Breast epithelium (tissue), 4 donors: ENCODE data around the gene FNDC3B. TPM values are rescaled to one million over a fixed set of nuclear protein-coding genes. Genes with fewer than 3 reads are reported as not detected.

Experiments
- DNase-seq, 2 donors: peaks; one replicate each; pipeline ENCODE4 v3.0.0-alpha.2; 2019; ENCODE audit warnings: low spot score in 2 of 2
- H3K27ac ChIP-seq, 2 donors: fragments of 200-600 bp; sonication (generic) in 1 of 2; one replicate each; pipeline ENCODE4 v1.5.1; 2016 to 2019; ENCODE audit warnings: mild to moderate bottlenecking in 1 of 2
- H3K27me3 ChIP-seq, 2 donors: fragments of 200-600 bp; sonication (generic) in 1 of 2; one replicate each; pipeline versions ENCODE4 v1.5.1 to v1.6.0; 2017 to 2019; ENCODE audit warnings: control low read depth in 1 of 2, mild to moderate bottlenecking in 1 of 2
- H3K36me3 ChIP-seq: fragments of 200-600 bp; one replicate; pipeline ENCODE4 v1.5.1; 2019
- H3K4me1 ChIP-seq, 2 donors: fragments of 200-600 bp; sonication (generic); one replicate each; pipeline ENCODE4 v1.5.1; 2016 to 2019; ENCODE audit warnings: control low read depth in 1 of 2
- H3K4me3 ChIP-seq, 3 donors: fragments of 200-600 bp; sonication (generic); 1 replicate in 2 of 3; 2 replicates in 1 of 3; pipeline ENCODE4 v1.5.1; 2016 to 2019; ENCODE audit warnings: mild to moderate bottlenecking in 3 of 3, moderate library complexity in 2 of 3
- H3K9me3 ChIP-seq, 2 donors: fragments of 200-600 bp; sonication (generic) in 1 of 2; one replicate each; pipeline ENCODE4 v1.5.1; 2016 to 2019; ENCODE audit warnings: control low read depth in 1 of 2
- POLR2A ChIP-seq: fragments of 450-650 bp; IDR thresholded peaks from one replicate; pipeline ENCODE4 v1.6.1; 2016; ENCODE audit warnings: antibody characterized with exemption, mild to moderate bottlenecking, moderate library complexity
- POLR2AphosphoS5 ChIP-seq, 3 donors: sonication (generic); formaldehyde crosslinking; IDR thresholded peaks; one replicate each; pipeline ENCODE4 v1.6.1; 2017; ENCODE audit warnings: antibody characterized with exemption in 3 of 3
- intact Hi-C: fragments of 100-400 bp; cut with DNase I; formaldehyde crosslinking; loops from one replicate; pipeline ENCODE4 v1.15.1; 2023; ENCODE audit warnings: low total_unique reads
- total RNA-seq, 3 donors: library from RNA; depleted of rRNA; stranded (reverse); fragments of >200 nt; gene quantifications; one replicate each; pipeline ENCODE4 v1.1.0, GENCODE V29; 2016
- TF ChIP-seq, protein P1 (sequence below), 3 donors: fragments of 450-650 bp; IDR thresholded peaks; one replicate each; pipeline ENCODE4 v1.5.1; 2016 to 2017; ENCODE audit warnings: antibody characterized with exemption in 3 of 3, mild to moderate bottlenecking in 3 of 3, moderate library complexity in 3 of 3

FNDC3B gene
- total RNA-seq, 3 donors from 2014 or later = 131 to 172 (median 149) TPM

DNA sequence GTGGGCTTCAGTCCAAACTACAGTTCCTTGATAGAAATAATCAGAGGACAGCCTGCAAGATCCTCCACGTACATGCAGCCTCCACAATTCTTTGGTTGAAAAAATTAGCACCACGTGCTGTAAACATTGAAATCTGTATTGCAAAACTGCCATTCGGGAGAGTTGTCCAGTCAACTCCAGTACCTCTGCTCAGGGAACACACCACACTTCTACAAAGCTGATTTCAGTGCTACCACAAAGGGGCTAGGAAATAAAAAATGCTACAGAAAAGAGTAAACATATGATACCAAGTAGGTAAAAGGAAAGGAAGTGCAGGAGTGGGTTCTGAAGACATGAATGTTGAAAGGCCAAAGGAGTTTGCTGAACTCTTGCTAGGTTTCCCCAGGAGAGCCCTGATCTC, 368.5 kb downstream of the FNDC3B start:
- intact Hi-C loops = no loop called here
- no peaks in the 10 kb centered on the region for H3K4me1 ChIP-seq
- H3K4me3 ChIP-seq = no peak overlapping the region
- no peaks in the 10 kb centered on the region for H3K9me3 ChIP-seq
- H3K27ac ChIP-seq = no peak overlapping the region
- DNase-seq = no peak
- H3K36me3 ChIP-seq = no peaks in the 10 kb centered on the region
- TF ChIP-seq POLR2AphosphoS5 (IDR thresholded peaks at IDR 0.05) = no peak
- TF ChIP-seq, protein P1, sequence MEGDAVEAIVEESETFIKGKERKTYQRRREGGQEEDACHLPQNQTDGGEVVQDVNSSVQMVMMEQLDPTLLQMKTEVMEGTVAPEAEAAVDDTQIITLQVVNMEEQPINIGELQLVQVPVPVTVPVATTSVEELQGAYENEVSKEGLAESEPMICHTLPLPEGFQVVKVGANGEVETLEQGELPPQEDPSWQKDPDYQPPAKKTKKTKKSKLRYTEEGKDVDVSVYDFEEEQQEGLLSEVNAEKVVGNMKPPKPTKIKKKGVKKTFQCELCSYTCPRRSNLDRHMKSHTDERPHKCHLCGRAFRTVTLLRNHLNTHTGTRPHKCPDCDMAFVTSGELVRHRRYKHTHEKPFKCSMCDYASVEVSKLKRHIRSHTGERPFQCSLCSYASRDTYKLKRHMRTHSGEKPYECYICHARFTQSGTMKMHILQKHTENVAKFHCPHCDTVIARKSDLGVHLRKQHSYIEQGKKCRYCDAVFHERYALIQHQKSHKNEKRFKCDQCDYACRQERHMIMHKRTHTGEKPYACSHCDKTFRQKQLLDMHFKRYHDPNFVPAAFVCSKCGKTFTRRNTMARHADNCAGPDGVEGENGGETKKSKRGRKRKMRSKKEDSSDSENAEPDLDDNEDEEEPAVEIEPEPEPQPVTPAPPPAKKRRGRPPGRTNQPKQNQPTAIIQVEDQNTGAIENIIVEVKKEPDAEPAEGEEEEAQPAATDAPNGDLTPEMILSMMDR (IDR thresholded peaks at IDR 0.05) = no peak
- TF ChIP-seq POLR2A = no peak
- H3K27me3 ChIP-seq = no peaks in the 10 kb centered on the region

DNA sequence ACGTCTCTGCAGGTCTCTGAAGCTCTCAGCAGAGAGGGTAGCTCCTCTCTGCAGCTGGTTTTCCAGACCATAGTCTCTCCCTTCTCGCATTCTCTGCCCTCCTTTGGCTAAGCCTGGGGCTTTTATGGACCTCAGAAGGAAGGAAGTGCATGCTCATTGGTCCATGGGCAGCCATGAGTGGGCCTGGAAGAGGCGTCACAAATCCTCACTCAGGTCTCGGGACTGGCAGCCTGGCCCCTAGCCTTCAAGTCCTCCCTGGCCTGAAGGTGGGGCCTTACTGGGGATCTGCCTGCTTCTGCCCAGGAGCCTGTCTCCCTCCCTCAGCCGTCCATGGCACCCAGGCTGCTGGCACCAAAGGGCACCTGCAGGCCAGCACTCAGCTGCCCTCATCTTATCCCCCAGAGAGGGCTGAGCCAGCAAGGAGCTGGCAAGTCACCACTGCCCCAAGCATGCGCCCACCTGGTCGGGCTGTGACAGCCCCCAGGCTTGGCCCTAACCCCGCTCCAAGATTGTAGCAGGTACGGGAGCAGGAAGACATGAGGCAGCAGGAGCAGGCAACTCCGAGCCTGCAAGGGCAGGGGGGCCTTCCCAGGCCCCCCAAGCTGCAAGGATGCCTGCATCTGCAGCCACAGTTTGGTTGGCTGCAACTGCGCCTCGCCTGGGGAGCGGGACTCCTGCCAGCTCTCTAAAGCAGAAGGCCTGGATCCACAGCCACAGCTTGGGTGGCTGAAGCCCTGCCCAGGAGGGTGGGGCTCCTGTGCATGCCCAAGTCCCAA, 371.5 kb downstream of the FNDC3B start:
- TF ChIP-seq POLR2AphosphoS5 (IDR thresholded peaks at IDR 0.05) (no peak), POLR2A (no peak)
- TF ChIP-seq, protein P1 (IDR thresholded peaks at IDR 0.05) = no peak
- Histone ChIP-seq H3K4me3 (no peak overlapping the region), H3K9me3 (no peaks in the 10 kb centered on the region), H3K36me3 (no peaks in the 10 kb centered on the region), H3K27ac (no peak overlapping the region), H3K4me1 (no peaks in the 10 kb centered on the region), H3K27me3 (no peaks in the 10 kb centered on the region)
- intact Hi-C loops = no loop called here
- no peak for DNase-seq

DNA sequence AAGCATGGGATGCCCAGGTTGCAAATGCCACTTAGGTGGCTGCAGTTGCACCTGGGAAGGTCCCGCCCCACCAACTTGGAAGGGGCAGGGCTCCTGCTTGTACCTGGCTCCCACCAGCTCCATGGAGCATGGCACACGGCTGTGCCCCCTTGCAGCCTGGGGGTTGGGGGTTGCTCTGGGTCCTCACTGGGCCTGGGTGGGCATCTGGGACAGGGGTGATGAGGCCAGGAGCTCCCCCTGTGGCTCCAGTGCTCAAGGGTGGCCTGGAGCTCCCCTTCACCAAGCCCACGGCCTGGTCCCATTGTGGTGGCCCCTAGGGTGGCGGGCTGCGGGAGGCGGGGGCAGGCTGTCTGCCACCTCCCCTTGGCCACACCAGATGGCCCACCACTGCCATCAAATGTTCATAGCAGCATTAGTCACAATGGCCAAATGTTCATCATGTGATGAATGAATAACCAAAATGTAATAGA, 372.1 kb downstream of the FNDC3B start:
- intact Hi-C loops = no loop called here
- Histone ChIP-seq H3K4me3 (no peak overlapping the region), H3K9me3 (no peaks in the 10 kb centered on the region), H3K27me3 (no peaks in the 10 kb centered on the region), H3K4me1 (no peaks in the 10 kb centered on the region), H3K36me3 (no peaks in the 10 kb centered on the region), H3K27ac (no peak overlapping the region)
- no peak for DNase-seq
- TF ChIP-seq POLR2A (no peak), POLR2AphosphoS5 (IDR thresholded peaks at IDR 0.05) (no peak)
- TF ChIP-seq, protein P1 (IDR thresholded peaks at IDR 0.05) = no peak

DNA sequence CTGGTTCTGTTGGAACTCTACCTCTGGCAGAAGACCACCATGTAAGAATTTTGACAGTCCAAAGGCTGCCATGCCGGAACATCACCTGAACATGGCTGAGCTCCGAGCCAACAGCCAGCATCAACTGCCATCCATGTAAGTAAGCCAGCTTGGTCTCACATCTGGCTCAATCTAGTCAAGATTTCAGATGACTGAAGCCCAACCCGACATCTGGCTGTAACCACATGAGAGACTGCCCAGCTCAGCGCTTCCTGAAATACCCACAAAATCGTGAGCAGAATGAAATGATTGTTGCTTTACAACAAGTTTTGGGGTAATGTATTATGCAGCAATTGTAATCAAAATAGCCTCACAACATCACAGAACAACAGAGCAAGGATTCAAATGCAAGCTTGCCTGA, 375.9 kb downstream of the FNDC3B start:
- Histone ChIP-seq H3K36me3 (no peaks in the 10 kb centered on the region), H3K4me1 (no peaks in the 10 kb centered on the region), H3K4me3 (no peak overlapping the region), H3K9me3 (peaks cover 0 to 6% of the 10 kb centered on the region in 2 donors), H3K27me3 (no peaks in the 10 kb centered on the region), H3K27ac (no peak overlapping the region)
- intact Hi-C loops = no loop called here
- no peak for DNase-seq
- TF ChIP-seq, protein P1 (IDR thresholded peaks at IDR 0.05) = no peak
- no peak for TF ChIP-seq POLR2A
- no peak for TF ChIP-seq POLR2AphosphoS5 (IDR thresholded peaks at IDR 0.05)

DNA sequence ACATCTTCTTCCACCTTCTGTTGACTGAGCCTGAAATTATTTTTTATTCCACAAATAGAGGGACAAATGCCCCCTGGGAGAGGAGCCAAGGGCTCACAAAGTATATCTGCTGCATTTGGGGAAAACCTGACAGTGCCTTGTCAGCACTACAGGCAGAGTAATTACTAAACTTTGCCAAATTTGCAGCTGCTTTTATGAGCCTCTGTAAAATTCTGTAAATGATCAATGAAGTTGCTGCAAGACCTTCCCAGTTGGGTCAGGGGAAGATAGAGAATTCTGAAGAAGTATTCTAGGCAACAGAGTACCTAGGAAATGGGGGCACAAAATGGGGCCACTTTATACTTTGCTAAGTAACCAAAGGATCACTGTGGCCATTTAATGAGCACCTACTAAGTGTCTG, 398.3 kb downstream of the FNDC3B start:
- intact Hi-C loops = no loop called here
- no peak overlapping the region for H3K4me3 ChIP-seq
- TF ChIP-seq POLR2AphosphoS5 (IDR thresholded peaks at IDR 0.05) = no peak
- TF ChIP-seq, protein P1 (IDR thresholded peaks at IDR 0.05) = no peak
- no peak for TF ChIP-seq POLR2A
- H3K27me3 ChIP-seq = no peaks in the 10 kb centered on the region
- H3K4me1 ChIP-seq = no peaks in the 10 kb centered on the region
- no peak overlapping the region for H3K27ac ChIP-seq
- DNase-seq = no peak
- H3K9me3 ChIP-seq = peaks cover 6 to 8% of the 10 kb centered on the region in 2 donors
- H3K36me3 ChIP-seq = no peaks in the 10 kb centered on the region
